ENCODE measurements around the gene HERC2. TPM values are rescaled to one million over a fixed set of nuclear protein-coding genes. Genes with fewer than 3 reads are reported as not detected.

The HERC2 gene
- total and polyA plus RNA-seq, 9 of the 15 experiments (the other 6 are each of a cell fraction or from before 2014, with no cell fraction given) = 10.6 to 84.0 (median 42.6) TPM

DNA sequence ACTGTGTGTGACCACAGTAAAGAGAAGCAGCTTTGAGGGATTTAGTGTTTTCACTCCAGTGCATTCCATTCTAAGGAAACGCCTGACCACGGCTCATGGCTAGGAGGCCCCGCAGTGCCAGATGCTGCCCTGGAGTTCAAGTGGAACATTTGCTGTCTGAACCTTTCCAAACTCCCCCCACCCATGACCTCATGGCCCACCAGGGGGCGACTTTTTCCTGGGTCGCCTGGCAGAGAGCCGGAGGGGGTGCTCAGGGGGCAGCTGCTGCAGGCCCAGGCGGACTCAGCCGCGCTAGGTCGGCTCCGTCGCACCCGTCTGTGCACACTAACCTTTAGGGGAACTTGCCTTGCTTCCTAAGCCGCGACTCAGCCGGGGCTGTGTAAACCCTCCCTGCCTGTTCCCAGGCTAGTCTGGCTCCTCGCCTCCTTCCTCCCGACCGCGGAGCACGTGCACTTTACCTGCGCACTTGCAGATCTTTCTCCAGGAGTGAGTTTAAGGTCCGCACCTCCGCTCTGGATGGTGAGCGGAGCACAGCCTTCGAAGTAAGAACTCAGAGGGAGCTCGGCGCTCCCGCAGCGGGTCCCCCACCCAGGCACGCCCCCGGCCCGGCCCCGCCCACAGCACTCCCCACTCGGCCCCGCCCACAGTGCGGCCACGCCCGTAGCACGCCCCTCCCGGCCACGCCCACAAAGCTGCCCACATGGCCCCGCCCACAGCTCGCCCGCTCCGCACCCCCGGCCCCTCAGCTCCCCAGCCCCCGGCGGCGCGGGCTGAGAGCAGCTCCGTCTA, 223.0 kb downstream of the HERC2 start, which contains the start of gene OCA2 (continued):
- TF ChIP-seq, protein P1, sequence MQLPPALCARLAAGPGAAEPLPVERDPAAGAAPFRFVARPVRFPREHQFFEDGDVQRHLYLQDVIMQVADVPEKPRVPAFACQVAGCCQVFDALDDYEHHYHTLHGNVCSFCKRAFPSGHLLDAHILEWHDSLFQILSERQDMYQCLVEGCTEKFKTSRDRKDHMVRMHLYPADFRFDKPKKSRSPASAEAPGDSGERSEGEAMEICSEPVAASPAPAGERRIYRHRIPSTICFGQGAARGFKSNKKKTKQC (CRISPR knock-in tag; IDR thresholded peaks at IDR 0.05) = no peak
- TF ChIP-seq, protein P2, sequence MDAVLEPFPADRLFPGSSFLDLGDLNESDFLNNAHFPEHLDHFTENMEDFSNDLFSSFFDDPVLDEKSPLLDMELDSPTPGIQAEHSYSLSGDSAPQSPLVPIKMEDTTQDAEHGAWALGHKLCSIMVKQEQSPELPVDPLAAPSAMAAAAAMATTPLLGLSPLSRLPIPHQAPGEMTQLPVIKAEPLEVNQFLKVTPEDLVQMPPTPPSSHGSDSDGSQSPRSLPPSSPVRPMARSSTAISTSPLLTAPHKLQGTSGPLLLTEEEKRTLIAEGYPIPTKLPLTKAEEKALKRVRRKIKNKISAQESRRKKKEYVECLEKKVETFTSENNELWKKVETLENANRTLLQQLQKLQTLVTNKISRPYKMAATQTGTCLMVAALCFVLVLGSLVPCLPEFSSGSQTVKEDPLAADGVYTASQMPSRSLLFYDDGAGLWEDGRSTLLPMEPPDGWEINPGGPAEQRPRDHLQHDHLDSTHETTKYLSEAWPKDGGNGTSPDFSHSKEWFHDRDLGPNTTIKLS (IDR thresholded peaks at IDR 0.05; ENCODE audit: borderline replicate concordance, low read depth) = no peak
- TF ChIP-seq ZBTB17 (CRISPR knock-in tag; IDR thresholded peaks at IDR 0.05) (no peak), RNF2 (IDR thresholded peaks at IDR 0.05) (0 out of 2 replicates have a peak, but pooled peaks have one; percentile 50), MYBL2 (IDR thresholded peaks at IDR 0.05; ENCODE audit: low read depth) (no peak), MYBL2 (CRISPR knock-in tag; IDR thresholded peaks at IDR 0.05; ENCODE audit: borderline replicate concordance) (no peak), MTA1 (IDR thresholded peaks at IDR 0.05; ENCODE audit: borderline replicate concordance) (no peak), ZNF121 (CRISPR knock-in tag; conservative IDR thresholded peaks at IDR 0.05) (no peak), FOXA3 (CRISPR knock-in tag; conservative IDR thresholded peaks at IDR 0.05 in 1 of 2, IDR thresholded peaks at IDR 0.05 in 1 of 2) (peak in 1 of 2 experiments; percentile 36; a peak in 1 of 4 replicates), PHB (CRISPR knock-in tag; IDR thresholded peaks at IDR 0.05) (no peak), HDAC3 (IDR thresholded peaks at IDR 0.05; ENCODE audit: borderline replicate concordance, partially characterized antibody) (no peak), ZNF79 (CRISPR knock-in tag; IDR thresholded peaks at IDR 0.05; ENCODE audit: low read depth) (no peak), NRF1 (conservative IDR thresholded peaks at IDR 0.05 in 1 of 2, IDR thresholded peaks at IDR 0.05 in 1 of 2) (peak; percentile 27 to 36; a peak in 2 of 4 replicates), U2AF2 (optimal IDR thresholded peaks at IDR 0.05; ENCODE audit: low read depth, low read length) (no peak), ZBTB7A (IDR thresholded peaks at IDR 0.05; ENCODE audit: borderline replicate concordance, control insufficient read depth, low read depth, low read length) (peak; percentile 74), GABPA (tag; conservative IDR thresholded peaks at IDR 0.05; ENCODE audit: low read depth) (no peak), ZEB2 (IDR thresholded peaks at IDR 0.05) (0 out of 2 replicates have a peak, but pooled peaks have one; percentile 54), HLTF (IDR thresholded peaks at IDR 0.05) (no peak)
- TF ChIP-seq, protein P3, sequence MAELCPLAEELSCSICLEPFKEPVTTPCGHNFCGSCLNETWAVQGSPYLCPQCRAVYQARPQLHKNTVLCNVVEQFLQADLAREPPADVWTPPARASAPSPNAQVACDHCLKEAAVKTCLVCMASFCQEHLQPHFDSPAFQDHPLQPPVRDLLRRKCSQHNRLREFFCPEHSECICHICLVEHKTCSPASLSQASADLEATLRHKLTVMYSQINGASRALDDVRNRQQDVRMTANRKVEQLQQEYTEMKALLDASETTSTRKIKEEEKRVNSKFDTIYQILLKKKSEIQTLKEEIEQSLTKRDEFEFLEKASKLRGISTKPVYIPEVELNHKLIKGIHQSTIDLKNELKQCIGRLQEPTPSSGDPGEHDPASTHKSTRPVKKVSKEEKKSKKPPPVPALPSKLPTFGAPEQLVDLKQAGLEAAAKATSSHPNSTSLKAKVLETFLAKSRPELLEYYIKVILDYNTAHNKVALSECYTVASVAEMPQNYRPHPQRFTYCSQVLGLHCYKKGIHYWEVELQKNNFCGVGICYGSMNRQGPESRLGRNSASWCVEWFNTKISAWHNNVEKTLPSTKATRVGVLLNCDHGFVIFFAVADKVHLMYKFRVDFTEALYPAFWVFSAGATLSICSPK (IDR thresholded peaks at IDR 0.05; ENCODE audit: borderline replicate concordance) = no peak
- TF ChIP-seq, protein P4, sequence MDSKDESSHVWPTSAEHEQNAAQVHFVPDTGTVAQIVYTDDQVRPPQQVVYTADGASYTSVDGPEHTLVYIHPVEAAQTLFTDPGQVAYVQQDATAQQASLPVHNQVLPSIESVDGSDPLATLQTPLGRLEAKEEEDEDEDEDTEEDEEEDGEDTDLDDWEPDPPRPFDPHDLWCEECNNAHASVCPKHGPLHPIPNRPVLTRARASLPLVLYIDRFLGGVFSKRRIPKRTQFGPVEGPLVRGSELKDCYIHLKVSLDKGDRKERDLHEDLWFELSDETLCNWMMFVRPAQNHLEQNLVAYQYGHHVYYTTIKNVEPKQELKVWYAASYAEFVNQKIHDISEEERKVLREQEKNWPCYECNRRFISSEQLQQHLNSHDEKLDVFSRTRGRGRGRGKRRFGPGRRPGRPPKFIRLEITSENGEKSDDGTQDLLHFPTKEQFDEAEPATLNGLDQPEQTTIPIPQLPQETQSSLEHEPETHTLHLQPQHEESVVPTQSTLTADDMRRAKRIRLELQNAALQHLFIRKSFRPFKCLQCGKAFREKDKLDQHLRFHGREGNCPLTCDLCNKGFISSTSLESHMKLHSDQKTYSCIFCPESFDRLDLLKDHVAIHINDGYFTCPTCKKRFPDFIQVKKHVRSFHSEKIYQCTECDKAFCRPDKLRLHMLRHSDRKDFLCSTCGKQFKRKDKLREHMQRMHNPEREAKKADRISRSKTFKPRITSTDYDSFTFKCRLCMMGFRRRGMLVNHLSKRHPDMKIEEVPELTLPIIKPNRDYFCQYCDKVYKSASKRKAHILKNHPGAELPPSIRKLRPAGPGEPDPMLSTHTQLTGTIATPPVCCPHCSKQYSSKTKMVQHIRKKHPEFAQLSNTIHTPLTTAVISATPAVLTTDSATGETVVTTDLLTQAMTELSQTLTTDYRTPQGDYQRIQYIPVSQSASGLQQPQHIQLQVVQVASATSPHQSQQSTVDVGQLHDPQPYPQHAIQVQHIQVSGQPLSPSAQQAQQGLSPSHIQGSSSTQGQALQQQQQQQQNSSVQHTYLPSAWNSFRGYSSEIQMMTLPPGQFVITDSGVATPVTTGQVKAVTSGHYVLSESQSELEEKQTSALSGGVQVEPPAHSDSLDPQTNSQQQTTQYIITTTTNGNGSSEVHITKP (IDR thresholded peaks at IDR 0.05; ENCODE audit: partially characterized antibody) = no peak
